Activated CD8-positive, alpha-beta memory T cell treated with anti-CD3 and anti-CD28 coated beads, Interleukin-2, amount 50 U/mL, for 4 hours (primary cell): ENCODE measurements around the gene KLHL7.

Source experiments
- DNase-seq: peaks from one replicate; pipeline ENCODE4 v3.0.0-alpha.2; 2020

Gene KLHL7, protein sequence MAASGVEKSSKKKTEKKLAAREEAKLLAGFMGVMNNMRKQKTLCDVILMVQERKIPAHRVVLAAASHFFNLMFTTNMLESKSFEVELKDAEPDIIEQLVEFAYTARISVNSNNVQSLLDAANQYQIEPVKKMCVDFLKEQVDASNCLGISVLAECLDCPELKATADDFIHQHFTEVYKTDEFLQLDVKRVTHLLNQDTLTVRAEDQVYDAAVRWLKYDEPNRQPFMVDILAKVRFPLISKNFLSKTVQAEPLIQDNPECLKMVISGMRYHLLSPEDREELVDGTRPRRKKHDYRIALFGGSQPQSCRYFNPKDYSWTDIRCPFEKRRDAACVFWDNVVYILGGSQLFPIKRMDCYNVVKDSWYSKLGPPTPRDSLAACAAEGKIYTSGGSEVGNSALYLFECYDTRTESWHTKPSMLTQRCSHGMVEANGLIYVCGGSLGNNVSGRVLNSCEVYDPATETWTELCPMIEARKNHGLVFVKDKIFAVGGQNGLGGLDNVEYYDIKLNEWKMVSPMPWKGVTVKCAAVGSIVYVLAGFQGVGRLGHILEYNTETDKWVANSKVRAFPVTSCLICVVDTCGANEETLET

DNA sequence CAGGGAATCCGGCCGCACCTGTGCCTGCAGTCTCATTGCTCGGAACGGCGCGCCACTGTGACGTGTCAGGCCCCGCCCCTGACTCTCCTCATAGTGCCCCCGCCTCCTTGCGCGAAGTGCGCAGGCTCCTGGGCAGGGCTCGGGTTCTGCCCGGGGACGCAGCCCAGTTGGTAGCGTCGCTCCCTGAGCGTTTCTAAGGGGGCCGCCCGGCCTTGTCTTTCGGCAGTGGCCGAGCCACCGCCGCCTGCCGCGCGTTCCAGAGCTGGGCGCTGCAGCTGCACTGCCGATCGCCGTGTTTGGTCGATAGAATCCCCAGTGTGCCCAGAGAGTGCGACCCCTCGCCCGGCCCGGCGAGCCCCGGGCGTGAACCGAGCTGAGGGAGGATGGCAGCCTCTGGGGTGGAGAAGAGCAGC, at the start of gene KLHL7:
Gene KLHL7 (plus strand): TSS at position 142 of the 413 bp plus-strand sequence. CDS start 242 bp downstream, at position 384.
- peak; percentile 98 for DNase-seq

DNA sequence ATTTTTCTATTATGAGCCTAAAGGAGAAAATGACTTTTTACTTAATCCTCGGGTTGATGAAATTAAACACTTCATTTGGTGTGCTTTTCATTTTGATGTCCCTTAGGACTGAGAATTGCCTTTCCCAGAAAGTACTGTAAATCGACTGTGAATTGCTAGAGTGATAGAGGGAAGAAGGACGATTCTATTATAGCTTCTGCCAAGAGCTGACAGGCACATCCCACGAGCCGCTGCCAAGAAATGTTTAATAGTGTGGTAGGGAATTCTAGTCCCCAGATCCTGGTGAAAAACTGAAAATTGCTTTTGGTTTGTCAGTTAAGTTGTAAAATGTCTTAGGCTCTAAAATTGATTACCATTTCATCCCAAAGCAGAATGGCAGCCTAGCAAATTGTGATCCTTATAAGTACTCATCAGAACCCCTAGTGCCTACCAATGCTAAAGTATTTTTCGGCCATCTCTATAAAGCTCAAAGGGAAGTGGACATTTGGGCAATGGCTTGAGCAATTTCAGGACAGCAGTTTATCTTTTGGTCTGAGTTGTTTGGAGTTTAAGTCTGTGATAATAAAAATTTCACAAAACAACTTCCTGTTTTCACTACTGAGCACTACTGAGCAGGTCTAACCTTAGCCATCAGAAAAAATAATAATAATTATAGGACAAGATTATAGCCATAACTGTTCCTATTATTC, 47.0 kb upstream of the KLHL7 start:
- no peak for DNase-seq

DNA sequence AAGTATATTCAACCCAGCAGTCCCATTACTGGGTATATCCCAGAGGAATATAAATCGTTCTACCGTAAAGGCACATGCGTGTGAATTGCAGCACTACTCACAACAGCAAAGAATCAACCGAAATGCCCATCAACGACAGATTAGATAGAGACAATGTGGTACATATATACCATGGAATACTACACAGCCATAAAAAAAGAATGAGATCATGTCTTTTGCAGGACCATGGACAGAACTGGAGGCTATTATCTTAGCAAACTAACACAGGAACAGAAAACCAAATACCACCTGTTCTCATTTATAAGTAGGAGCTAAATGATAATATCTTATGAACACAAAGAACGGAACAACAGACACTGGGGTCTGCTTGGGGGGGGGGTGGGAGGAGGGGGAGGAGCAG, 44.3 kb upstream of the KLHL7 start:
- DNase-seq = no peak

DNA sequence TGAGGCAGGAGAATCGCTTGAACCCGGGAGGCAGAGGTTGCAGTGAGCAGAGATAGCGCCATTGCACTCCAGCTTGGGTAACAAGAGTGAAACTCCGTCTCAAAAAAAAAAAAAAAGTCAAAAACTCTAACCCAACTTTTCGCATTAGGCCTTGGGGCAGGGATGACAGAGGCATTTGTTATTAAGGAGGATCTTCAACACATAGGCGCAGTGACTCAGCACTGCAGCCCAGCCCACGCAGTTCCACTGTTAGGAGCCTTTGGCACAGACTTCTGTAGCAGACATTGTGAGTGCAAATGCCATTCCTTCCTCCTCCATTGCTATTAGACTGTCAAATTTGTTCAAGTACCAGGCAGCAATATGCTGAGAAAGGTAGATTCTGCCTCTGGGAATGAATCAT, 43.1 kb upstream of the KLHL7 start:
- no peak for DNase-seq

DNA sequence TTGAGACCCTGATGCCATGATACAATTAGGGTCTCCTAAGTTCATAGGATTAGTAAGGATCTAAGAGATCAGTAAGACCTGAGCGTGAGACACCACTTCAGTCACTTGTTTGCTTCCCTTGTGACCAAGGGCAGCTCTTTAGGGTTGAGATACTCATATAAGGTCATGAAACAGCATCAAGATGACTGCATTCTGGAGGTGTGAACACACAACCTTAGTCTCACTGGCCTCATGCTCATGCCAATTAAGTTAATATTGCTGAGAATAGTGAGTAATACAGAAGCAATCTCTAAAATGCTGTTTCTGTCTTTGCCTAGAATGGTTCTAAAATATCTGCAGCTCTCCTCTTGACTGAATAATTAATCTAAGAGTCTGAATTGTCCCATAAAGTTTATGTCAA, 39.6 kb upstream of the KLHL7 start:
- DNase-seq = no peak

DNA sequence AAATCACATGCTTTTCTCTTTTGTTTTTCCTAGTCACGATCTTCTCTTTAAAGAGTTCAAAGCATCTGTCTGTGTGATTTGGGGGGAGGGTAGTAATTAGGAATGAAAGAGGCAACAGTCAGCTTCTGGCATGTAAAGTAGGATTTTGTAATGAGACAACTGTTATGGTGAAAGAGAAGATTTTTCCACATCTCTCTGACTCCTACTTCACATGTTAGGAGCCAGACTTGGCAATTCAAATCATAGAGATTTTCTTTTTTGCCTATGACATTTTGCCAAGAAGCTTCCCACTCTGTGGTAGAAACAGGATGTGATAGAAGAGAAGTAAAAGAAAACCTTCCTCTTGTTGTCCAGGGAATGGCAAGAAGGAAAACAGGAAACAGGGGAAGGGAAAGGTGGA, 38.3 kb upstream of the KLHL7 start:
- no peak for DNase-seq

DNA sequence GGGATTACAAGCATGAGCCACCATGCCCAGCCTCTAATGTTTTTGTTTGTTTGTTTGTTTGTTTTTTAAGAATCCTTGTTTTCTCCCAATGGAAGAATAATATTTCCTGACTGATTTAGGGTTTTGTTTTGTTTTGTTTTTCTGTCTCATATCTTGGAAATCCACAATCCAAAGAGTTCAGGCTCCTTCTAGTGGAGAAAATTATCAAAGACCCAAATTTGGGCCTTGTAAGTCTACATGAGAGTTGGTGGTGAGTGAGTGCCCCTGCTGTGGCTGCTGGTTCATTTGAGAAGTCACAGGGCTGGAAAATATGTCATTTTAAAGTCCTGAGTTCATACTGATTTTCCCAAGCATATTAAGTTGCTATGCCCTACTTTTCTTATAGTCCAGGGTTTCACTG, 33.5 kb upstream of the KLHL7 start:
- no peak for DNase-seq

DNA sequence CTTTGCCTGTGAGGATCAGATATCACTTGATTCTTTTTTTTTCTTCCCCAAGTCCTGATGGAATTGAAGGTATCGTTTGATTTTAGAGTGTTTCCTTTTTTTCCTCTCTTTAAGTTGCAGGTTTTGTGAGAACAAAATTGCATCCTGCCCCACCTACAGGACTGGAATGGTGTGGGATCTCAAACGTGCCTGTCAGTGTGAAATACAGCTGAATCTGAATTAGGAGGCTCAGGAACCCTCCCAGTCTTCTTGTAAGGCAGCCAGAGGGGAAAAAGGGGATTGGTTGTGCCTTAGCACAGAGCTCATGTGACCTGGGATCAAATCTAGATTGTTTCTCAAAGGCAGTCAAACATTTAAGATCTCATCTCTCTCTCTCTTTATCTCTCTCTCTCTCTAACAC, 32.7 kb upstream of the KLHL7 start:
- no peak for DNase-seq

DNA sequence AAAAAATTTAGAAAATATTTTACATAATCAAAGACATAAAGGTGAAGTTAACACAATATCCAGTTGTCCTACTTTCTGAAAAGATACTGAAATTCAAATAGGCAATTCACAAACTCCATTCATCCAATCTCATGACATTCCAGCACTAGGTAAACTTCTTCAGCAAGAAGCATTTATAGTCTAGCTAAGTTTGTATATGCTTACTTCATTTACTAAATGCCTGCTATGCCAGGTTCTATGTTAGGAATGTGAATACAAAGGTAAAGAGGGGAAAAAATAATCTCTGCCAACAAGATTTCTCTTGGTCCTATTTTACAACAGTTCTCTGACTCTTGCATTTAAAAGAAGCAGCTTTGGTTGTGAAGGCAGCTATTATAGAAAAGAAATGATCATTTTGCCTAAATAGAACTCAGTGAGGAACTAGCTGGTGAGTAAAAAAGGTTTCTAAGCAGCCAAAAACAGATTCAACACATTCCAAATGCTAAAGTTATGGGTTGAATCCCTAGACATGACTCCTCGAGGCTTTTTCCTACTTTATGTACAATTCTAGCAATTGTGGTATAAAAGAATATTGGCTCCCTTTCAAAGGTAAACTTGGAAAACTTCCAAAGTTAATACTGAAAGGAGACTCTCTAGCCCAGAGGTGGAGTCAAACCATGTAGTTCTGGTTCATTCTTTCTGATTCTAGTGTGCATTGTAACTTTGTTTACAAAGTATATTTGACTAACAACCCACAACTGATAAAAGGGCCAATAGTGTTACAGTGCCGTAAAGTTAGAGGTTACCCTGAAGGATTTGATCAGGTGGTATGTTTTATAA, 30.9 kb upstream of the KLHL7 start:
- DNase-seq = no peak

DNA sequence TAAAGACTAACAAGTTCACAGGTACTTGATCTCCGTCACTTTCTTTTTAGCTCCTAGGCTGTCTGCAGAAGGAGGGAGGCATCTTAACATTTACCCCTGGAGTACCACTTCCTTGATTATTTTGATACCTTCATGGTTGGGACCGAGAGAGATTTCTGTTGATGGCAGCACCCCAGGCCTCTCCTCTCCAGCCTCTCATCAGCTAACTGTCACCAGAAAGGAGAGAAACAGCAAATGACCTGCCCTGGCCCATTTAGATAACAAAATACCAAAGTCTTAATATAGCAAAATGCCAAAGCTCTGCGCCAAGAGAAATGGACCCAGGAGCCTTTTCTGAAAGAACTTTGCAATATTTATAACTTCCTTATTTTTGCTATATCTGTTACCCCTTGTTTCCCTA, 30.0 kb upstream of the KLHL7 start:
- DNase-seq = no peak

DNA sequence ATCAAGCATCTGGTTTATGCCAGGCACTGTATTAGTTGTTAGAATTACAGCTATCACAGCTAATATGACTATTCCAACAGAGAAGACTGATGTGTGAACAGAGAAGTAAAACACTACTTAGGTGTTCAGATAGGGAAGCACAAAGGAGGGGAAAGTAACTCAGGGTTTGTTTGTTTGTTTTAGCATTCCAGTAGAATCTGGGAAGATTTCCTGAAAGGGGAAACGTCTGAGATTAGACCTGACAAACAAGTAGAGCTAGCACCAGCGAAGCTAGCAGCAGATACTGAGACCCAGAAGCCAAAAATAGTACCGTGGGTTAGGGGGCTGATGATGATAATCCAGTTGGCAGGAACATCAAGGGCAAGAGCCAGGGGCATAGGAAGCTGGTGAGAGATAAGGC, 28.8 kb upstream of the KLHL7 start:
- no peak for DNase-seq

DNA sequence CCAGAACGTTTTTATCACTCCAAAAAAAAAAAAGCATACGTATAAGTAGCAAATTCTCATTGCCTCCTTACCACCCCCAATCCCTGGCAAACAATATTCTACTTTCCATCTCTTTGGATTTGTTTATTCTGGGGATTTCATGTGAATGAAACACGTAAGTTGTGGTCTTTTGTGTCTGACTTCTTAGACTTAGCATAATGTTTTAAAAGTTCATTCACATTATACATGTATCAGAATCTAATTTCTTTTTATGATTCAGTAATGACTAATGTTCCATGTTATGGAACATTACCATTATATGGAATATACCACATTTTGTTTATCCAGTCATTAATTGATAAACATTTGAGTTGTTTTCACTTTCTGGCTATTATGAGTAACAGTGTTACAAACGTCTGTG, 12.5 kb upstream of the KLHL7 start:
- DNase-seq = no peak

DNA sequence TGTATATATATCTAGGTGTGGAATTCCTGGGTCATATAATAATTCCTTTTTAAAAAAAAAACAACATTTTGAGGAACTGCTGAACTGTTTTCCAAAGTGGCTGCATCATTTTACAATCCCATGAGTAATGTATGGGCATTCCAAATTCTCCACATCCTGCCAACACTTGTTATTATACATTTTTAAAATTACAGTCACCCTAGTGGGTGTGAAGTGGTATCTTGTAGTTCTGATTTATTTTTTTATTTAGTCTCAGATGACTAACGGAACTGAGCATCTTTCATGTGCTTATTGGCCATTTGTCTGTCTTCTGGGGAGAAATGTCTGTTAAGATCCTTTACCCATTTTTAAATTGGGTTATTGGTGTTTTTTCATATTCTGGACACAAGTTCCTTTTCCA, 12.0 kb upstream of the KLHL7 start:
- no peak for DNase-seq

DNA sequence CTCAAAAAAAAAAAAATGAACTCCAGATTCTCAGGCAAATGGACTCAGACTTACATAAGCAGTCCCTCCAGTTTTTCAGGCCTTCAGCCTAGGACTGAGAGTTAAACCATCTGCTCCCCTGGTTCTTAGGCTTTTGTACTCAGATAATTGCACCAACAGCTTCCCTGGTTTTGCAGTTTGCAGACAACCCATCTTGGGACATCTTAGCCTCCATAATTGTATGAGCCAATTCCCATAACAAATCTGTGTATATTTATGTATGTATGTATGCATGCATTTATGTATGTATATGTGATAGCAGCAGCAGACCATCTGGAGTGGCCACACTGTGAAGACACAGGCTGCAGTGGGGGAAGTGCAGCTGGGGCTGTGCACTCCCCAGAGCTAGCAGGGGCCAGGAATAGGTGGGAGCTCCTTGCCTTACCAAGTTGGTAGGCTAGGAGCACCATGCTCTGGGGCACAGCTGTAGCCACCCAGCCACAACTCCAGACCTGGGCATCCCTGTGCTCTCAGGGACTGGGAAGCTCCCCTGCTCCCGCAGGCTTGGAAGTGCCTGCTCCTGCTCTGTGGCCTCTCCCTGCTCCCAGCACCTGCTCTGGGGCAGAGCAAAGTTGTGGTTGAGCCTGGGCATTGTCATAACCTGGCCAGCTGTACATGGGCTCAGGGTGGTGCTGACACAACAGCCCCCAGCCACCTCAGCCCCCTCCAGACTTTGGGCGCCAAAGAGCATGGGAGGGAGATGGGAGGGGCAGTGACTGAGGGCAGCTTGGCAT, 8.9 kb upstream of the KLHL7 start:
- no peak for DNase-seq

DNA sequence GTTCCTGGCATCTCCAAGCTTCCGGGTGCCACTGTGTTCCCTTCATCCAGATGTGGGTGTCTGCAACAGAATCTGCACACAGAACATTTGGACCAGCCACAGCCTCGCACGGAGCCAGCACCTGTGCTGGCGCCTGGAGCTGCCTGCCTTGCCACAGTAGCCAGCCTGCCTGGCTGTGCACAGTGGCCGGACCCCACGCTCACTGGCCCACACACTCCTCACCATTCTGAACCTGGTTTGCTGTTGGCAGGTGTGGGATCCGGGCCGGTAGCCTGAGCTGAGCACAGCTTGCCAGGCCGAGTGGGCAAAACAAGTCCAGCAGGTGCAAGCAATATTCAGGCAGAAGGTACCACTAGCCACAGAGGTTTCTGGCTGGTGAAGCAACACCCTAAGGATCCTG, 7.6 kb upstream of the KLHL7 start:
- DNase-seq = no peak

DNA sequence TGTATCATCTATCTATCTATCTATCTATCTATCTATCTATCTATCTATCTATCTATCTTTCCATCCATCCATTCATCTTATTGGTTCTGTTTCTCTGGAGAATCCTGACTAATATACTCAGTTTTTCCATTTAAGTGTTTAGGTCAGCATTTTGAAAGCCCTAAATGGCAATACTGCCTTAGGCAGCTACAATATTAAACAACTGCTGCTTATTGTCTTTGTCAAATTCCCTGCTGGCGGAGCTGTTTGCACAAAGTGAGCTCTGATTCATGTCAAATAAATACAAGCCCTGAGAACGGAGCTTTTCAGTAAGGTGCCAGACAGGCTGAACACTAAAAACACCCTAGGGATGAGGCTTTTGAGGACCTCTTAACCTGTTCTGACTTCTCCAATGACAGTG, 7.1 kb upstream of the KLHL7 start:
- no peak for DNase-seq

DNA sequence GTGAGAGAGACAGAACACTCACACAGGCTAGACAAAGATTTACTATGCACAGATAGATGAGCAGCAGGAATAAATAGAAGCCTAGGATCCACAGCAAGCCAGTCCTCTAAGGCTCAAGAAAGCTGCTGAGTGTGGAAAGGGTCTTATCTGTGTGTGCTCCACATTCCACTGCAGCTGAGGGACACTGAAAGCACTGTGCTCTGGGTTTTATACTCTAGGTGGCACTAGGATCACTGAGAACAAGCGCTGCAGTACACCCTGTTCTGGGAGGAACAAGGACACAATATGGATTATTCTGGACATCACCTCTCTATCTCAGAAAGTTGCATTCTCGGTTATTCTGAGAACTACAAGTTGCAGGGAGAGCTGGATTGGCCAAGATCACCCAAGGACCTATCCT, 4.9 kb upstream of the KLHL7 start:
- no peak for DNase-seq

DNA sequence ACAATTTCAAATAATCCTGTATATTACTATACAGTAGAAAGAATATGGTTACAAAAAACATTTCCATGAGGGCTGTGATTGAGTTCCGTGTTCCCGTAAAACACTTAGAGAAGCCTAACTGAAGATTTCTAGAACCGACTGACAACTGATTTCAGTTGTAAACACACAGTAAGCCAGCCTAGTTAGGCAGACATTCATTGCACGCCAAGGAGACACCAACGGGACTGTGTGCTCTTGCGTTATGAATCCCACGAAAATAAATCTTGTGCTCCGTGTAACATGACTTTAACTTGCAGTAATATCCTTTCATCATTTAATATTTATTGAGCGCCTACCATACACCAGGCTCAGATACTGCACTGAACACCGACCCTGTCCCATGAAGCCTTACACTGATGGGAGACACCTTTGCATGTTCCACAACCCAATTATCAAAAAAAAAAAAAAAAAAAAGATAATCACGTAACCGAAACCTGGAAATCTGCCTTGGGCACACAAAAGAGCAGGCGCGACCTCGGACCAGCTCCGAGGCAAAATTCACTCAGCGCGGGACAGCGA, 420 bp upstream of the KLHL7 start:
- no peak for DNase-seq

DNA sequence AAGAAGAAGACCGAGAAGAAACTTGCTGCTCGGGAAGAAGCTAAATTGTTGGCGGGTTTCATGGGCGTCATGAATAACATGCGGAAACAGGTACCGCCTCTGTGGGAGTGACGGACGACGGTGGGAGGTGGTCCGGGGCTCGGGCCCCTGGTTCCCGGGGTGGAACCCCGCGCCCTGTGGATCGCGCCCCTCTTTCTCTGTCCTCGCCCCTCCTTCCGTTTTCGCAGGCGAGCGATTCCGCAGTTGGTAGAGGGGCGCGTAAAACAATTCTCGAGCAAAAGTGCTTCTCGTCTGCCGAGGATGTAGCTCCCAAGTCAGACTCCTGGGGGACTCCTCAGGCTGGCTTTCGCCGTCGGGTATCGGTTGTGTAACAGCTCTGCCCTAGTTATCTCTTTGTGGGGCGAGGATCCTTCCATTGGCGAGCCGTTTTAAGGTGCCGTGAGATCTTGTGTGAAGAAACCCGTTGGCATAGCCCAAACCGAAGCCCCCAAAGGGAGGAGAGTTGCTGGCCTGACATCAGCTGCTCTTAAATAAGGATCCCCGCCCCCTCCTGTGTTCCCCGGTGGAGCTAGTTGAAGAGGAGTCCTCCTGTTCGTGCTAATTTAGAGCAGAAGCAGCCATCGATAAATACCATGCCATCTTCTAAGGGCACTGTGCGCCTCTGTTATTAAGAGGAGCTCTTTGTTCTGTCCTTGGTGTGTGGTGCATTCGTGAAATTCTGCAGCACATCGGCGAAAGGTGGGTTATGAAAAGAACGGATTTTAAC, 655 bp downstream of the KLHL7 start:
- DNase-seq = peak; percentile 39

DNA sequence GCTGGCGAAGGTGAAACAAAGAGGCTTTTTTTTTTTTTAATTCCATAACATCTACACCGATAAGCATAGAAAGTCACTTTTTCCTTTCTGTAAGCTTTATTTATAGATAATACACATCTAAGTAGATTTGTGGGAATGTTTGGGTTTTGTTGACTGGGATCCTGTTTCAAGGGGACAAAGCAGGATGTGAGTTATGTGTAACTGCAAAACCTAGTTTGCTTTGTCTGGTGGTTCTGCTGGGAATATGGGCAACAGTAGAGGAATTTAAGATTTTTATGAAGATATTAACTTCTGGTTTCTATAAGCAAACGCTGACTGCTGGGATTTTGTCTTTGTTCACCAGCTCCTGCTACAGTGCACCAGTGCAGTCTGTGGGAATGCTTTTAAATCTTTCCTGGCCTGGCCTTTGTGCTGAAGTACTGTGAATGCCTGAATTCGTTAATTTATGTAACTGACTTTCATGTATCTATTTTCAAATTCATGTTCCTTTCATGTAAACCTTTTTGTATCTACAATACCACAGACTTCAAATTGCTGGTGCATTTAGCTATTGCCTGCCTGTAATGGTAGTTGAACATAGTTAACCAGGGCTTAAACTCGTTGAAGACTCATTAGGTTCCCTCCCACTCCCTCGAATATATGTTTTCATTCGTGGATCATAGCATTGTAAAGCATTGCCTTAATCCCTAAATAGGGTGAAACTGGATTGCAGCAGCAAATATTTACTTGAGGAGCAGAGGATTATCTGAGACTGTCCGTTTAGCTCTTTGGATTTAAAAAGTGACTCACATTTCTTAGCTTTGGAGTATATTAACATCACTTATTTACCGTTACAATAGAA, 1.5 kb downstream of the KLHL7 start:
- DNase-seq = no peak
